ENCODE measurements around the gene APLN.

APLN gene

DNA sequence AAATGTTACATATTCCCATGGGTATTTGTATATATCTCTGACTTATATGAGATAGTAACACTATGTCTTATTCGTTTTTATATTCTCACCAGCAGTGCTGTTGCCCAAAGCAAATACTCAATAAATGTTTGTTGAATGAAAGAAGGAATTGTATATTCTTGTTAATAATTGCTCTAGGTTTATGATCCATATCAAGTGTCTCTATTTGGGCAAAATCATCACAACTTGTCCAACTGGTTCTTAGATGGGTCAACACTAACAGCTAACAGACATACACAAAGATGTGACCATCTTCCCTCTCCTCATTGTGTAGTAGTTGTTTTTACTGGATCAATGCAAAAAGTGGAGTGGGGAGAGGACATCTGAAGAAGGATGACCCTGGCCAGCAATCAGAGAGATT lies 6.6 kb upstream of the APLN start:
- DNase-seq (ENCODE audit: low read depth in 4 of 4, low spot score in 1 of 4): no peak

DNA sequence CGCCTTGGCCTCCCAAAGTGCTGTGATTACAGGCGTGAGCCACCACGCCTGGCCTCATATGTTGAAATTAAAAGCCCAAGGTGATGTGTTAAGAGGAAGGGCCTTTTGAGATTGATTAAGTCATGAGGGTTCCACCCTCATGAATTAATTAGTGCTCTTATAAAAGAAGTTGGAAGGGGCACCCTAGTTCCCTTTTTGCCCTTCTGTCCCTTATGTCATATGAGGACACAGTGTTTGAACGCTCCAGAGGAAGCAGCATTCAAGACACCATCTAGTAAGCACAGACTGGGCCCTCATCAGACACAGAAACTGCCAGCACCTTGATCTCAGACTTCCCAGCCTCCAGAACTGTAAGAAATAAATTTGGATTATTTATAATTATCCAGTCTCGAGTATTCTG lies 5.1 kb upstream of the APLN start:
- DNase-seq (ENCODE audit: low read depth in 4 of 4, low spot score in 1 of 4): no peak

DNA sequence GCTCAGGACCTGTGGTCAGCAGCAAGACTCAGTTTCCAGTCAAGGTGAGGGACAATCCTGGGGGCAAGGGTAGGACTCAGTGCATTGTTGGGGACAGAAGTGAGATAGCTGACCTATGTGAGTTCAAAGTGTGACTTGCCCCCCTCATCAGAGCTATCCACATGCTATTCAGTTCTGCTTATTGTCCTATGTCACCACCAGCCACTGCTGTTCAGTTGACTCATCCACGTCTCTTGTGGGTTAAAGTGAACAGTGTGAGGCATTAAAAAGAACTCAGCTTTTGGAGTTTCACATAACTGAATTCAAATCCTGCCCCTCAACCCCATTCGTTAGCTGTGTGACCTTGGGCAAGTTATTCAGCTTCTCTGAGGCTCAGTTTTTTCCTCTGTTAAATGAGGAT lies 4.4 kb upstream of the APLN start:
- no peak for DNase-seq (ENCODE audit: low read depth in 4 of 4, low spot score in 1 of 4)

DNA sequence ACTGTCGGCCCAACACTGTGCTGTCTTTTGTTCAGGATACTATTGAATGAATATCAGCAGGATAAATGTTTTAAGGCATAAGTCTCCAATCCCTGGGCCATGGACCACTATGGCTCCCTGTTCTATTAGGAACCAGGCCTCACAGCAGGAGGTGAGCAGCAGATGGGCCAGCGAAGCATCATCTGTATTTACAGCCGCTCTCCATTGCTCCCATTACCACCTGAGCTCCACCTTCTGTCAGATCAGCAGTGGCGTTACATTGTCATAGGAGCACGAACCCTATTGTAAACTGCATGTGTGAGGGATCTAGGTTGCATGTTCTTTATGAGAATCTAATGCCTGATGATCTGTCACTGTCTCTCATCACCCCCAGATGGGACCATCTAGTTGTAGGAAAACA lies 3.7 kb upstream of the APLN start:
- no peak for DNase-seq (ENCODE audit: low read depth in 4 of 4, low spot score in 1 of 4)

DNA sequence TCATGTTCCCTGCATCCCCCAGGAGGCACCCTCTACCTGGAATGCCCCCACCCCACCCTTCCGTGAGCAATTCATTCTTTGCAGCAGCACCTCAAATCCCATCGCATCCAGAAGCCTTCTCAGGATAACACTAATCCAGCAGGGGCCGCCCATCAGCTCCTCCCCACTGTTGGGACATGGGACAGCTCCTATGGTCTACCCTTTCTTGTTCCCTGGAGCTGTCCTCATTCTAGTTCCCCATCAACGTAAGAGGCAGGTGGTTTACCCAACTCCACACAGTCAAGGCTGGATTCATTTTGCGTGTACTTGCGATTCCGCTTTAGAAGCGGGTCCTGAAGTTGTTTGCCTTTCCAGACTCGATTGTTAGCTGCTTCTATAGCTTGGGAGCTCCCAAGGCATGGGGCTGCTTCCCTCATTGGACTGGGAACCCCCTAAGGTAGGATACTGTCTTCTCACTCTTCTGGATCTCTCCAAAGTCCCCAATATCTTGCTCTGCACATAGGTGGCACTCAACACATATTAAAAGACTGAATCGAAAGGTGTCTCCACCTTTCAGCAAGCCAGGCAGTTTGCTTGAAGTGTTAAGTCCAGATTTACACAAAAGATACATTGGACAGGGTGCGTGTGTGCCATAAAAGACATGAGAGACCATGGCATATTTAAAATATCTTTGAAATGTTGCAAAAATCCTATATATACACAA lies 942 bp upstream of the APLN start:
- DNase-seq (ENCODE audit: low read depth in 4 of 4, low spot score in 1 of 4): no peak

DNA sequence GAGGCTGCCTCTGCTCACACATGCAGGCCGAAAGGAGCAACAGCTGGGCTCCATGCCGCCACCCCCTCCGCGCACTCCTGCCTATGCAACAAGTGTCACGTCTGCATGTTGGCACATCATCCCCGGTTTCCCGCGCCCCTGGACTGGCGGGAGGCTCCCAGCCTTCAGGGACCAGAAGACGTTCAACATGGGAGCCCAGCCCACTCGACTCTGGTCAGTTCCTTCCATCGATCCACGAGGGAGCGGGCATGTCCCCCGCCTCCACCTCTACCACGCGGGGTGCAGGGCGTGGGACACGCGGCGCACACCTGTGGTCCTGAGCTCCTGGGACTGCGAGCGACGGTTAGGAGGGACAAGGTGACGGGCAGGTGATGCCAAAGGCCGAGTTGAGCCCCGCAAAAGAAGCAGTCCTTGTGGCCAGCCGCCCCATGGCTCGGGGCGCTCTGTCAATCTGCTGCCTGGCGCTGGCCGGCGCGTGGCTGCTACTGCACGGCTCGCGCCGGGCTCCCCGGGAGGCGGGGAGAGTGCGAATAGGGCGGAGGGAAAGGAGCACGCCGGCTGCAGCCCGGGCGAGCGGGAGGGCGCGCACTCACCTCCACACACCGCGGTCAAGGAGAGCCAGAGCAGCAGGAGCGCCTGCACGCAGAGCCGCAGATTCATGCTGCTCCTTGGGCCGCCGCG lies 645 bp downstream of the APLN start:
- no peak for DNase-seq (ENCODE audit: low read depth in 4 of 4, low spot score in 1 of 4)

DNA sequence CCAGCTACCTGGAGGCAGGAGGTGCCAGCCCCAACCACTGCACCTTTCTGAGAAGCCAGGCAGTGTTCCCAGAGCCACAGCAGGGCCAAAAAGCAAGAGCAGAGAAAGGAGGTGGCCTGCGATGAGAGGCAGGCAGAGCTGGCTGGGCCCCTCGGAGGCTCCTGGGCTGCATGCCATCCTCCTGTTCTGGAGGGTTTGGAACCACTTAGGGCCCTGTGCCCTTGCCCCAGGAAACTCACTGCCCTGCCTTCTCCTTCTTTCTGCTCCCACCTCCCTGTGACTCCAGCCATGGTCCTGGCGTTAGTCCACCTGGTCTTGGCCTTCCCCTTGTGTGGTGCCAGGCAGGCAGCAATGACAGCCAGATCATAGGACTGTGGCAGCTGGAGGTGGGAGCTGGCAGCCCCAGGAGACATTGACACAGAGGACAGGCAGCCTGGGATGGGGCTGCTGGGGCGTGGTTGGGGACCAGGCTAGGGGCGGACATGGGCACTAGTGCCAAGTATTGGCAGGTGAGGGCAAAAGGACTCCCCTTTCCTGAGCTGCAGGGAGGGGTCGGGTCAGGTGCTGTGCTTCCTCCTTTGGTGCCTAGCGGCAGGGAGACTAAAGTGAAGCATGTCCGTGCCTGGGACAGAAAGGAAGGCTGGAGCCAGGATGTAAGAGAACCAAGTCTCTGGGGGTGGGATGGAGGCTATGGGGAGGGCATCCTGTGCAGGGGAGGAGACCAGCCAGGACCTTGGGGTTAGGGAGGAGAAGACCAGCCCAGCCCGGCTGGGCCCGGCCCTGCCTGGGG lies 1.4 kb downstream of the APLN start:
- DNase-seq (ENCODE audit: low read depth in 4 of 4, low spot score in 1 of 4): no peak

DNA sequence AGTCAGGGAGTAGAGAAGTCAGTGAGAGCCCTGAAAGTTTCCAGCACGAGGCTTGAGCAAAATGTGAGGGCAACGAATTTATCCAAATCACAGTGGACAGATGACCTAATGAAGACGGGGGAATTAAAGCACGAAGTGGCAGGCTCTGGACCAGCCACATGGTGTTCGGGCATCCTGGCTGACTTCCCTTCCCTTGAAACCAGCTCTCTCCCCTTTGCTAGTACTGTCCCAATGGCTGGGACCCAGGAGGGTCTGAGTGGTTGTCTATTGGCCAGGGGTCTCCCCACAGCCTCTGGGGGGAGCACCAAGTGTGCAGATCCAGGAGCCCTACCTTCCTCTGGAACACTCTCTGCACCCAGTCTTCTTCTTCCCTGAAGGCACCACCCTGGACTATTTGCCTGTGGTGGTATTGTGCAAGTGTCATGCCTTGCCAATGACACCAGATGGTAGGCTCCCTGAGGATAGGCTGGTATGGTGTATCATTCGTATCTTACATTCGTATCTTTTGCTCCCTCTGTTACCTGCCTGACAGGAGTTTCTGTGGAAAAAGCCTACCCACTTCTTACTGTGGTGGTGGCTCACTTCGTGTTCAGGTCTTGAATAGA lies 2.1 kb downstream of the APLN start:
- DNase-seq (ENCODE audit: low read depth in 4 of 4, low spot score in 1 of 4): no peak

DNA sequence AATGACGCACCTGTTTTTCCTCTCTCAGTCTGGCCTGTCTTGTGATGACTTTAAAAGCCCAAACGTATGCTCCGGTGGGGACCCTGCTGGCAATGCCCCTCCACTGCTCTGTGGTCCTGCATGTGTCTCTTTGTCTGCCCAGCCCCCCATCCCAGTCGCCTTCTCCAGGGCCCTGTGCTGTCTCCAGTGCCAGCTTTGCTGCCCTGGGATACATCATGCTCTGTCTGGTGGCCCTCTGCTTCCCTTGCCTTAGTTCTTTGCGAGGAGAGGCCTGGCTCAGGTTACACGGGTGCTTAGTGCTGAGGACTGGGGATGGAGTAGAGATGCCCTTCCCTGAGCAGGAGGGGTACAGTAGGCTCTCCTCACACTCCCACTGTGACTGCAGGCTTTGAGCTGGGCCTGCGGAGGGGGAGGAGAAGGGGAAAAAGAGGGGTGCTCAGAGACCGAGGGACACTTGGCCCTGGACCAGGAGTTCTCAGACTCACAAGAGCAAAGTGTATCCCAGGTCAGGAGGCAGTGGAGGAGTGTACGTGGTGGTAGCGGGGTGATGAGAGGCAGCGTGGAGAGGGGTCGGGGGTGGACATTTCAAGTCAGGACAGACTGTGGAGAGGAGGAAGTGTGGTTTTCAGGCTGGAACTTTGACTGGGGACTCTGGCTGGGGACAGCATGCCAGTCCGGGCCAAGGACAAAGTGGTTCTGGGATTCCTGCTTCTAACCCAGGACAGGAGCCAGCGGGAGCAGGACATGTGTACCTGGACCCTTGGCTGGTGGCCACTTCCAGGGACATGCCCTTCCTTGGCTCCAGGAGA lies 2.8 kb downstream of the APLN start:
- DNase-seq (ENCODE audit: low read depth in 4 of 4, low spot score in 1 of 4): no peak

DNA sequence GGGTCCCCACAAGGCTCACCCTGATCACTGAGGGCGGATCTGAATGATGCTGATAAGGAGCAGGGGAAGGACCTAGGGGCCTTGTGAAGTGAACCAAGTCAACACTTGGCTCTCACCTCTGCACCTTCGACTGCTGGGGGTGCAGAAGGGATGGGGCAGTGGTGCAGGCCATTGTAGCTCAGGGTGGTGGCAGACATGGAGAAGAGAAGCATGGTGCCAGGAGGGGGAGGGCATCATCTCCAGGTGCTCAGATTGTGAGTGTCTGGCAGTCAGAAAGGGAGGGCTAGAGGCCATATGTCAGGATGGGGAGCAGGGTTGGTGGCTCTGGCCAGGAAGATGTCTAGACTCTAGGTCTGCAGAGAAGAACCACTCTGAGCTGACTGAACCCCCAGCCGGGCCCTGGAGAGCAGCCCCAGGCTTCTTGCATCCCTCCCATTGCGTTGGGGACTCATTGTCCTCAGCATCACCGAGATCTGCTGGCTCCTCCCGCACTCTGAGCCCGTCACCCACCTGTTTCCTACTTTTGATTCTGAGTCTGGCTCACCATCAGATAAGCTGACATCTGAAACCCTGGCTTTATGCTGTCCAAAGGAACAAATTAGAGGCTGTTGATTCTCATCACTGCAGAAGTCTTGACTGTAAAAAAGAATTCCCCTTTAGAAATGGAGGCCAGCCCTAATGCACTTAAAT lies 3.8 kb downstream of the APLN start:
- no peak for DNase-seq (ENCODE audit: low read depth in 4 of 4, low spot score in 1 of 4)

DNA sequence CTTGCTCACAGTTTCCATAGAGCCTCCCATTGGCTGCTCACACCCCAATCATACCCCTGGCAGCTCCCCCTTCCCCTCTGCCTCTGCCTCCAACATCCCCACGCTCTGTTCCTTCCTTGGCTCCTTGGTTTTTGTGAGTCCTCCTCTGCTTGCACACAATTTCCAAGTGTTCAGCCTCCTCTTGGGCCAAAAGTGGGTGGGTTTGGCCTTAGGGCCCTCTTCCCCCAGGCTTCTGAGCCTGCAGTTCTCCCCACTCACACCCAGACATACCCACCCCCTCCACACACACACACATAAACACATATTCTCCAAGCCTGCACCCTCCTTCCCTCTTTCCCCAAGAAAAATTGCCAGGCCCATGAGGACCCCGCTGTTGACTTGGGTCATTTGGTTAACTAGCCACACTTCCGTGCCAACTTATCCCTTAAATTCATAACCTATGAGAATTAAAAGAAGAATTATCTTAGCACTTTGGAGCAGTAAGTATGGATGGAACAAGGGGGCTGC lies 4.5 kb downstream of the APLN start:
- no peak for DNase-seq (ENCODE audit: low read depth in 4 of 4, low spot score in 1 of 4)

DNA sequence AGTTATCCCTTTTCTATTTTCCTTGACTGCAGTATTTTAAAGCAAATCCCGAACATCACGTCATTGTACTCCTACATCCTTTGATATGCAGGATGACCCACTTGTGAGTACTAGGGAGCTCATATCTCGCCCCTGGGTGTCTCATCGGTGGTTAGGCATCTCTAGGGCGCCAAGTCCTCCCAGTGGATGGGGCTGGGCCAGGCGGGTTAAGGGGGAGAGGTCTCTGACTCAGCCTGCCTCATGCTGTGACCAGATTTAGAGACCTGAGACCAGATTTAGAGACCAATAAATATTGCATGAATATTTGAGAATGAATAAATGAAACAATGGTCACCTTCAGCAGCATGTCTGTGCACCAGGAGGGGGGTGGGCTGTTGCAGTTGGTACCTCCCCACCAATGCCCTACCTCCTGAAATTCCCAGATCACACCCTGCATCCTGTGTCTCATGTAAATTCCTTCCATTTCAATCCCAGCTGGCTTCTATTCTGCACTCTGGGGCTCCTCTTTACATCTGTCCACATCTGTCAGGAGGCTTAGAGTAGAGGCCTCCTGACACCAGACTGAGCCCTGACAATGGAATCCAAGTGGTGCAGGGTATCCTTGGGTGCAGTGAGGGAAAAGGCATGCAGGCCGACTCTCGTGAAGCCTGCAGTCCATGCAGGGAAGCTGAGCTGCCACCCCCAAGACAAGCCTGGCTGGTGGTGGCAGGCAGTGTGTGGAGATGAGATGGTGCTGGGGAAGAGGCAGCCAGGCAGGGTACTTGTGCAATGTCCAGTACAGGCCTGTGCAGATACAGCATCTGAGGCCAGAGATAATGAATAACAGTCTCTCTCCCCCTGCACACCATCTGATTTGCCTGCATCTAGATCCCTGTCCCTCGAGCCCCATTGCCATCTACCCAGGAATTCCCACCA lies 5.2 kb downstream of the APLN start:
- no peak for DNase-seq (ENCODE audit: low read depth in 4 of 4, low spot score in 1 of 4)

DNA sequence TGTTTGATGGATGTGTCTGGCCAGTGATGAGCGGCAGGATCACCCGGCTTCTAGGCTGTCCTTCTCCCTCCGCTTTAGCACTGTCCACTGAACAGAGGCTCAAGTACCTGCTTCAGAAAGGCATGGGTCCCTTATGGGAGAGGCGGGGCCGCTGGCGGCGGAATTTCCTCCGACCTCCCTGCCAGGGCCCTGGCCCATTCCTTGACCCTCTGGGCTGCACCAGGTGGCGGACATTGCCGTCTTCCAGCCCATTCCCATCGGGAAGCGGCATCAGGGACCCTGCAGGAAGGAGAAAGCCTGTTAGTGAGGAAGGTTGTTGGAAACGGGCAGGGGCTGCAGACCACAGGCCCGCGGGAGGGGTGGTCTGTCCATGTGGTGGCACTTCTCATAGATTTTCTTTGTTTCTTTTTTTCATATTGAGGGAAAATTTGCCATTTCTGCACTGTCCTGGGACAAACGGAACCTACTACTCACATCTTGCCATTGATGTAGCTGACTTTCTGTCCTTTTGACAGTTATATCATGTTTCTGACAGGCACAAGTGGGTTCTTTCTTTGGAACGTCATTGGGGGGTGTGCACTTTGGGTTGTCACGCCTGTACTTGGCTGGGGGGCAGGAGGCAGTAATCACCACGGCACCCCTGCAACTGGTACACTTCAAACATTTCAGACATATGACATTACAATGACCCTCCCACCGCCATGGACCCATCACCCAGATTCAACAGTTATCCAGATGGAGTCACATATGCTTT lies 6.1 kb downstream of the APLN start:
- DNase-seq (ENCODE audit: low read depth in 4 of 4, low spot score in 1 of 4): no peak

DNA sequence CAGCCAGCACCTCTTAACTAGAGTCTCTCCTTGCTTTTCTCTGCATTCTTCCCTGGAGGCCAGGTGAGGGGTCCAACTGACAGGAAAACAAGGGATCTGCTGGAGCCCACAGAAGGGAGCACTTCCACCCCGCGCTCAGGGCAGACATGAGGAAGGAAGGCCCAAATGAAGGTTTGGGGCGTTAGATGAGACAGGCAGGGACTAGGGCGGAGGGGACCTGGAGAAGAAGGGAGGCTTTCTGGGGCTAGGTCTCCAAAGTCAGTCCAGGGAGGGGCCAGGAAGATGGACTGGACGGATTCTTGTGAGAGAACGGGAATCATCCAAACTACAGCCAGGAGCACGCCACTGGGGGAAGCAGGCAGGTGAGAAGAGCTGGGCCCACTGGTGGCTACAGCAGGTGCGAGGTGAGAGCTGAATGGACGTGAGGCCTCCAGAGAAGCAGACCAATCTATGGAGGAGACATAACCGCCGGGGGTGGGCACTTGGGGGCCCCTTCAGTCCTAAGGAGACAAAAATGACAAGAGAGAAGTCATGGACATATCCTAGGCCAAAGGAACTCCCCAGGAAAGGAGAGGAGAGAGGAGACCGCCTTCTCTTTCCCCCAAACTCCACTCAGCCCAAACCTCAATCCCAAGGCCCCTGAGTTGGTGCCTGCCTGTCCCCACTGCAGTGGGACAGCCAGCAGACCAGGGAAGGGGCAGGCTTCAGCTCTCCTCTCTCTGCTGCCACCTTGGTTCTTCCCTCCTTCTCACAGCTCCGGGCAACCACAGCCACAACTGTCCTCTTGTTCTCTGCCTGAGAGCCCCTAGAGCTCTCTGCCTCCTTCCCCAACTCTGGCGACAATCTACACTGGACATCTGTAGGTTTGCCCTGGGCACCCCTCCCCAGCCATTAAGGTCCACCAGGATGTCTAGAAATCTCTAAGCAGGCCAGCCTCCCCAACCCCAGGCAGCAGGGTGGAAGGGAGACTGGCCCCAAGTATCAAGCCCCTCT lies 7.0 kb downstream of the APLN start:
- no peak for DNase-seq (ENCODE audit: low read depth in 4 of 4, low spot score in 1 of 4)

DNA sequence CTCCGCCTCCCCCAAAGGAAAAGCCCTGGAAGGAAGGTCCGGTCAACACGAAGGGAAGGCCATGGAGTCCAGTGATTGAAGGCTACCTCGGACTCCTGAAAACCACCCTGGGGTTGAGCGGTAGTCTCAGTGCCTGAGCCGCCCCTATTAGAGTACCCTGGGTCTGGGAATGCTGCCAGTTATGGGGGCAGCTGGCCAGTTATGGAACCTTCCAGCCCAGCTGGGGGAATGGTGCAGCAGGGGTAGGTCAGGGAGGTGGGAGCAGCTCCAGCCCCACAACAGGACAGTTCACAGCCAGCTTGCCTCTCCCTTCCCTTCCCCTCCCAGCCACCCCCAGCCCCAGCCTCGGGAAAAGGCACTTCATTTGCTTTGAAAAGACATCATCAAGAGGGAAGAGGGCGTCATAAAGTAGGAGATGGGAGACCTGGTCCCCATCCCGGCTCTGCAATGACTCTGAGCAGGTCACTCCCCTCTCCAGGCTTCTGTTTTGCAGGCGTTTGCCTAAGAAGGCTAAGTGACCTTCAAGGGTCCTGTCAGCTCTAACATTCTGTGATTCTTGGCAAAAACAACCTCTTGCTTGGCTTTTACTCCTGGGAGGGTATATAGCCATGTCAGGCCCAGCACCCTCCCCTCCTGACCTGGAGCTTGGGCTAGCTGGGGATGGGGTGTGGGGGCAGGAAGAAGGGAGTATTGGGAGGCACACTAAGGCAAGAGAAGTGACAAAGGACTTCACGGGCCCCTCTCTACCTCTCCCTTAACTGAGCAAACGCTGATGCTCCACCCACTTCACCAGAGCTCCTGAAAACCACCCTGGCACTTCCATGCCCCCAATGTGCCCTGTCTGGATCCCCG lies 8.0 kb downstream of the APLN start:
- DNase-seq (ENCODE audit: low read depth in 4 of 4, low spot score in 1 of 4): no peak

DNA sequence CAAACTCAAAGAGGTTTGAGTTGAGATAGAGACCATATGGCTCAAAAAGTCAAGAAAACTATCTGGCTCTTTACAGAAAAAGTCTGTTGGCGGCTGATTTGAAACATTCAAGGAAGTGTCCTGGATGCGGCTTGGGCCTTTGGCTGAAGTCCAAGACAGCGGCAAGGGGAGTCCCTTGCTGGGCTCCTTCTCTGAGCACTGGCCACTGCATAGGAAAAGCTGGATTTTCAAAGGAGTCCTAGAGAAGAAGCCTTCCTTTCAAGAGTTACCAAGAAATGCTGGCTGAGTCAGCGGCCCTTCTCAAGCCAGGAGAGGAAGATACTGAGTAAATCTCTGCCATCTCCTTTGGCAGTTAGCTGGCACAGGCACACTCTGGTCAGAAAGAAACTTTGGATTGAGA lies 12.1 kb downstream of the APLN start:
- DNase-seq (ENCODE audit: low read depth in 4 of 4, low spot score in 1 of 4): no peak

All from stimulated activated CD4-positive, alpha-beta T cell treated with anti-CD3 and anti-CD28 coated beads, Interleukin-1b, Interleukin-23, amount 100 ng/mL, for 24 hours (primary cell).